IMR-90 (cell line): ENCODE results near the gene SLC22A15. TPM values are rescaled to one million over a fixed set of nuclear protein-coding genes. Genes with fewer than 3 reads are reported as not detected.

ENCODE experiments used
- ATAC-seq: fragments of 200-7000 bp; cut with Tn5 transposase; 2 replicates; pipeline ENCODE4 v1.9.1; 2020; ENCODE audit warnings: low read depth, mild to moderate bottlenecking, moderate library complexity
- BruUV-seq: library from RNA; stranded (reverse); fragments of 400-500 nt; replicated peaks from 2 replicates; lab custom pipeline; 2021; lab: Mats Ljungman, UMichigan
- CTCF ChIA-PET: fragments of 300-600 bp; formaldehyde crosslinking; extraction: SDS; loops from one replicate; lab custom pipeline; 2021; ENCODE audit warnings: antibody characterized with exemption; lab: Yijun Ruan, JAX
- POLR2A ChIA-PET: fragments of 300-600 bp; sonication (Branson Sonifier 250); formaldehyde crosslinking; loops from one replicate; lab custom pipeline; 2022; ENCODE audit warnings: antibody characterized with exemption; ENCODE audit not compliant: unreplicated experiment; lab: Charles Lee
- DNase-seq: peaks from one replicate; pipeline ENCODE4 v3.0.0; 2013
- H2AFZ ChIP-seq: replicated peaks from 2 replicates; pipeline ENCODE3; 2013; ENCODE audit warnings: low read length, mild to moderate bottlenecking; ENCODE audit not compliant: poor library complexity
- H2AK5ac ChIP-seq: 2 replicates; pipeline ENCODE4 v1.6.1; 2013; ENCODE audit warnings: low read depth, low read length, inconsistent platforms
- H2AK9ac ChIP-seq: replicated peaks from 2 replicates; pipeline ENCODE3; 2013; ENCODE audit warnings: mild to moderate bottlenecking, low read depth, low read length, moderate library complexity; ENCODE audit not compliant: poor library complexity
- H2BK120ac ChIP-seq: 2 replicates; pipeline ENCODE4 v1.6.1; 2013; ENCODE audit warnings: low read depth, low read length, inconsistent platforms
- H2BK15ac ChIP-seq: 3 replicates; pipeline ENCODE4 v1.6.1; 2013; ENCODE audit warnings: low read depth, low read length, inconsistent platforms
- H2BK20ac ChIP-seq: 2 replicates; pipeline ENCODE4 v1.6.1; 2013; ENCODE audit warnings: low read depth, mild to moderate bottlenecking, inconsistent platforms, low read length, moderate library complexity
- H2BK5ac ChIP-seq: 2 replicates; pipeline ENCODE4 v1.6.1; 2013; ENCODE audit warnings: mild to moderate bottlenecking, low read depth, low read length, inconsistent platforms; ENCODE audit not compliant: poor library complexity, severe bottlenecking
- H3K14ac ChIP-seq: replicated peaks from 2 replicates; pipeline ENCODE4 v1.6.1; 2013; ENCODE audit warnings: low read depth, low read length, inconsistent platforms
- H3K18ac ChIP-seq: 2 replicates; pipeline ENCODE4 v1.6.1; 2013; ENCODE audit warnings: low read depth, low read length, control low read depth
- H3K23ac ChIP-seq: 2 replicates; pipeline ENCODE4 v1.6.1; 2013; ENCODE audit warnings: low read depth, low read length, inconsistent platforms
- H3K27ac ChIP-seq: 2 replicates; pipeline ENCODE4 v1.5.1; 2013; ENCODE audit warnings: mild to moderate bottlenecking, control low read depth, low read length; ENCODE audit not compliant: insufficient read depth
- H3K27me3 ChIP-seq: 2 replicates; pipeline ENCODE4 v1.6.1; 2013; ENCODE audit warnings: low read length; ENCODE audit not compliant: control insufficient read depth, insufficient read depth
- H3K36me3 ChIP-seq: 2 replicates; pipeline ENCODE4 v1.6.1; 2013; ENCODE audit warnings: low read length, mixed read lengths; ENCODE audit not compliant: control insufficient read depth, insufficient read depth
- H3K4ac ChIP-seq: 2 replicates; pipeline ENCODE4 v1.6.1; 2013; ENCODE audit warnings: low read depth, low read length, inconsistent platforms
- H3K4me1 ChIP-seq: 2 replicates; pipeline ENCODE4 v1.6.1; 2013; ENCODE audit warnings: low read length, mixed read lengths; ENCODE audit not compliant: control insufficient read depth, insufficient read depth
- H3K4me2 ChIP-seq: 2 replicates; pipeline ENCODE4 v1.6.1; 2013; ENCODE audit warnings: low read depth, mild to moderate bottlenecking, control low read depth, low read length, moderate library complexity
- H3K4me3 ChIP-seq: 2 replicates; pipeline ENCODE4 v1.5.1; 2013; ENCODE audit warnings: low read depth, mild to moderate bottlenecking, control low read depth, low read length, moderate library complexity; ENCODE audit not compliant: insufficient read depth
- H3K56ac ChIP-seq: 2 replicates; pipeline ENCODE4 v1.6.1; 2013; ENCODE audit warnings: low read length, inconsistent platforms; ENCODE audit not compliant: insufficient read depth; ENCODE audit errors: extremely low read depth
- H3K79me1 ChIP-seq, 2 experiments: 2 replicates each; pipeline ENCODE4 v1.6.1; 2013; ENCODE audit warnings: low read length in 2 of 2, inconsistent platforms in 1 of 2, low read depth in 1 of 2
- H3K9ac ChIP-seq: 2 replicates; pipeline ENCODE4 v1.6.1; 2013; ENCODE audit warnings: low read depth, low read length, control low read depth
- H3K9me1 ChIP-seq: 2 replicates; pipeline ENCODE4 v1.6.1; 2013; ENCODE audit warnings: low read length, inconsistent platforms; ENCODE audit not compliant: insufficient read depth
- H3K9me3 ChIP-seq: 2 replicates; pipeline ENCODE4 v1.6.1; 2013; ENCODE audit warnings: low read length; ENCODE audit not compliant: control insufficient read depth, insufficient read depth
- H4K20me1 ChIP-seq: 2 replicates; pipeline ENCODE4 v1.6.1; 2013; ENCODE audit warnings: low read length, inconsistent platforms; ENCODE audit not compliant: insufficient read depth
- H4K5ac ChIP-seq: 2 replicates; pipeline ENCODE4 v1.6.1; 2013; ENCODE audit warnings: mild to moderate bottlenecking, low read depth, low read length, control low read depth
- H4K8ac ChIP-seq, 2 experiments: 2 replicates each; pipeline ENCODE4 v1.6.1; 2013; ENCODE audit warnings: low read depth in 2 of 2, low read length in 2 of 2, control low read depth in 1 of 2, inconsistent platforms in 1 of 2
- H4K91ac ChIP-seq: 2 replicates; pipeline ENCODE4 v1.6.1; 2013; ENCODE audit warnings: low read depth, low read length, inconsistent platforms; ENCODE audit not compliant: insufficient read depth
- BHLHE40 ChIP-seq: fragments of 150-350 bp; IDR thresholded peaks from 2 replicates; pipeline ENCODE4 v1.6.1; 2016; ENCODE audit warnings: mild to moderate bottlenecking, low read depth, low read length
- CEBPB ChIP-seq: IDR thresholded peaks from 2 replicates; pipeline ENCODE4 v1.6.1; 2012; ENCODE audit warnings: low read depth, low read length, improper control_type of control experiment
- FOS ChIP-seq: fragments of 150-350 bp; IDR thresholded peaks from 2 replicates; pipeline ENCODE4 v1.6.1; 2016; ENCODE audit warnings: low read depth, low read length
- RCOR1 ChIP-seq: IDR thresholded peaks from 2 replicates; pipeline ENCODE4 v1.6.1; 2012; ENCODE audit warnings: mild to moderate bottlenecking, low read length, improper control_type of control experiment; ENCODE audit not compliant: insufficient replicate concordance
- SMC3 ChIP-seq: fragments of 150-350 bp; IDR thresholded peaks from 2 replicates; pipeline ENCODE4 v1.6.1; 2016; ENCODE audit warnings: low read depth, mild to moderate bottlenecking, antibody characterized with exemption, low read length, moderate library complexity
- WGBS, 2 experiments: methylation state at CpG; one replicate each; pipeline versions ENCODE4 v1.1.5 to v1.1.7; 2013; ENCODE audit warnings: missing lambda C conversion rate in 2 of 2; ENCODE audit not compliant: insufficient read length in 1 of 2; ENCODE audit errors: extremely low coverage in 2 of 2; 5-methylcytosine and 5-hydroxymethylcytosine counted together
- dilution Hi-C: fragments of 300-500 bp; cut with HindIII; formaldehyde crosslinking; loops from one replicate; pipeline ENCODE4 v1.14.3; 2018; ENCODE audit warnings: low sequenced_read_pairs; ENCODE audit not compliant: unreplicated experiment
- in situ Hi-C: fragments of 300-500 bp; cut with MboI; formaldehyde crosslinking; loops from 3 replicates; pipeline ENCODE4 v1.14.3; 2019; ENCODE audit warnings: low sequenced_read_pairs, inconsistent platforms, mixed read lengths
- intact Hi-C: fragments of 100-400 bp; cut with micrococcal nuclease; formaldehyde crosslinking; loops from 2 replicates; pipeline ENCODE4 v1.10.0; 2022
- polyA plus RNA-seq, 3 experiments: library from polyadenylated mRNA; depleted of rRNA; stranded (reverse); fragments of >200 nt; gene quantifications; 2 replicates each; pipeline ENCODE4 v1.2.3, GENCODE V29; 2012; ENCODE audit warnings: low replicate concordance in 1 of 3
- total RNA-seq: library from RNA; depleted of rRNA; stranded (reverse); fragments of >200 nt; gene quantifications from 2 replicates; pipeline ENCODE4 v1.2.3, GENCODE V29; 2012

SLC22A15 gene
- total and polyA plus RNA-seq, 2 of the 4 experiments (the other 2 are of a cell fraction) = under 0.01 to 0.02 TPM

- Histone ChIP-seq H3K9ac (no peak overlapping the region), H4K8ac (no peak overlapping the region), H3K4me3 (no peak overlapping the region), H3K79me1 (no peaks in the 10 kb centered on the region), H4K20me1 (no peaks in the 10 kb centered on the region), H3K18ac (no peak overlapping the region), H3K9me3 (no peaks in the 10 kb centered on the region), H3K36me3 (no peaks in the 10 kb centered on the region), H3K23ac (no peak overlapping the region), H3K4me2 (no peak overlapping the region), H3K4me1 (no peaks in the 10 kb centered on the region), H3K4ac (no peak overlapping the region), H3K14ac (no peak overlapping the region), H2BK5ac (no peak overlapping the region), H2BK120ac (no peak overlapping the region), H4K91ac (no peak overlapping the region), H2AK5ac (no peak overlapping the region), H4K5ac (no peak overlapping the region), H3K27me3 (no peaks in the 10 kb centered on the region), H2AFZ (no peak overlapping the region), H3K9me1 (no peaks in the 10 kb centered on the region), H2BK15ac (no peak overlapping the region), H2BK20ac (no peak overlapping the region), H3K27ac (no peak overlapping the region), H3K56ac (no peak overlapping the region), H2AK9ac (no peak overlapping the region)
- in situ Hi-C loops (no loop called here), intact Hi-C loops (no loop called here), dilution Hi-C loops (no loop called here)
- ATAC-seq = no peak
- TF ChIP-seq CEBPB (no peak), SMC3 (no peak), FOS (no peak), BHLHE40 (no peak), RCOR1 (no peak)
- no peak for DNase-seq
- CTCF ChIA-PET = no interaction called here
- POLR2A ChIA-PET = no interaction called here
- WGBS, 2 experiments = no CpG with 5 or more reads among the region's 1 CpG
- BruUV-seq = no TSS peak
These were observed 113.6 kb downstream of the SLC22A15 start for GRCh38 chr1:116089870-116090269.
